HG02852 (cell line): Measurements from ENCODE around the gene CLIP4.
"Not testable (repeated sequence)": the region's sequence is repeated elsewhere in the genome, so short reads cannot be mapped to it uniquely, and the experiment has no call there.

Experiments used
- ATAC-seq: cut with Tn5 transposase; IDR thresholded peaks from one replicate; pipeline ENCODE4 v1.9.1; 2021; ENCODE audit warnings: mild to moderate bottlenecking, moderate library complexity; ENCODE audit not compliant: unreplicated experiment

Gene CLIP4

GRCh38 chr2:29097569-29097968 is 17.6 kb upstream of the CLIP4 start:
- ATAC-seq = no peak

DNA sequence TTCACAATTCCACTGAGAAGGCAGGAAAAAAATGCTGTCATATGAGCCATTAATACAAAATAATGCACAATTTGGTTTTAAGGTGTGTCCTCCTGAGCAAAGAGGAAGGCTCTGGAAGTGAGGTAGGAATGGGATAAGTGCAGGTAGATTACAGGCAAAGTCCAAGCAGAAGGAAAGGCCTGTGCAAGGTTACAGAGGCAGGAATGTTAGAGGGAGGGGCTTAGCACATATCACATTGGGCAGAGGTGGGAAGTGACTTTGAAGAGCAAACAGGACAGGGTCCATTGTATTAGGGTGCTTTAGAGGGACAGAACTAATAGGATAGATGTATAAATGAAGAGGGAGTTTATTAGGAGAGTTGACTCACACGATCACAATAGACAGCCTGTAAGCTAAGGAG is 14.7 kb upstream of the CLIP4 start:
- no peak for ATAC-seq

DNA sequence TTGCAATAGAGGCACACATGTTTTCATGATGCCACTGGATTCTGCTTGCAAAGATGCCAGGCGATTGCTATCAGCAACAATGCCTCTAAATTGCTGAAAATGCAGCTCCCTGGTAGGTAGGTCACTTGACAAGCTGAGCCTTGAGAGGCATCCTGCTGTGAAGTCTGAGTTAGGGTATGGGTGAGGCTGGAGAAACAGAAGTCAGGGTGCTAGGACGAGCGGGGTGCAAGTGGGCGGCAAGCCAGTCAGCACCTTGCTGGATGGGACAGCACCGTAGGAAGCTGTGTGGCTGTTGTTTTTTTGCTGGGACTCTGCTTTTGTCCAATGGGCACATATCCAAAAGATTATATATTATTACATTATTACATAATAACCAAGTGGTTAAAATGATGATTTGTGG is 10.5 kb upstream of the CLIP4 start:
- ATAC-seq = no peak

GRCh38 chr2:29105375-29105774 is 9.8 kb upstream of the CLIP4 start:
- no peak for ATAC-seq

DNA sequence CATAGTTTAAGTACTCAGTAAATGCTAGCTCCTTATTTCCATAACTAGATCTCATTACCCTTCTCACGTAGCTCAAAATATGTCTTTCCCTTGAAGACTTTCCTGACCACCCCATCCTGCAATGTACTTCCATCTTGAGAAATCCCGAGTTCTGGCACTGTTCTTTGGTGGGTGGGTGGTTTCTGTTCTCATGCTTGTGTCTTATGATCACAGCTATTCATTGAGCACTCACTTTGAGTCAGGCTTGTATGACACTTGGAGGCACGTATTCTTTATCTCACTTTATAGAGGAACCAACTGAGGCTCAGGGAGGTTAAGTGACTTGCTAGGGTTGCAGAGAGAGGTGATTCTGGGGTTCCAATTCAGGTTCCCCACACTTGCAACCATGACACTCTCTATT is 9.0 kb upstream of the CLIP4 start:
- no peak for ATAC-seq

GRCh38 chr2:29106980-29107388 is 8.2 kb upstream of the CLIP4 start:
- no peak for ATAC-seq

GRCh38 chr2:29107547-29107946 is 7.7 kb upstream of the CLIP4 start:
- not testable (repeated sequence) for ATAC-seq

DNA sequence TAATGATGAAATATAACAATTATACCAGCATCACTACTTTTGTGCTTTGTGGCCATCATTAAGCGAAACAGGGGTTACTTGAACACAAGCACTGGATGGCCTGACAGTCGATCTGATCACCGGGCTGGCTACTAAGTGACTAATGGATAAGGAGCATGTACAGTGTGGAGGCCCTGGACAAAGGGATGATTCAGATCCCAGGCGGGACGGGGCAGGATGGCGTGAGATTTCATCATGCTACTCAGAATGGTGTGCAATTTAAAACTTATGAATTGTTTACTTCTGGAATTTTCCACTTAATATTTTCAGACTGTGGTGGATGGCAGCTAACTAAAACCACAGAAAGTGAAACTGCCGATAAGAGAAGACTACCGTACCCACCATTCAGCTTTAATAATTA is 7.0 kb upstream of the CLIP4 start:
- ATAC-seq = no peak

GRCh38 chr2:29109246-29109645 is 6.0 kb upstream of the CLIP4 start:
- ATAC-seq = no peak

DNA sequence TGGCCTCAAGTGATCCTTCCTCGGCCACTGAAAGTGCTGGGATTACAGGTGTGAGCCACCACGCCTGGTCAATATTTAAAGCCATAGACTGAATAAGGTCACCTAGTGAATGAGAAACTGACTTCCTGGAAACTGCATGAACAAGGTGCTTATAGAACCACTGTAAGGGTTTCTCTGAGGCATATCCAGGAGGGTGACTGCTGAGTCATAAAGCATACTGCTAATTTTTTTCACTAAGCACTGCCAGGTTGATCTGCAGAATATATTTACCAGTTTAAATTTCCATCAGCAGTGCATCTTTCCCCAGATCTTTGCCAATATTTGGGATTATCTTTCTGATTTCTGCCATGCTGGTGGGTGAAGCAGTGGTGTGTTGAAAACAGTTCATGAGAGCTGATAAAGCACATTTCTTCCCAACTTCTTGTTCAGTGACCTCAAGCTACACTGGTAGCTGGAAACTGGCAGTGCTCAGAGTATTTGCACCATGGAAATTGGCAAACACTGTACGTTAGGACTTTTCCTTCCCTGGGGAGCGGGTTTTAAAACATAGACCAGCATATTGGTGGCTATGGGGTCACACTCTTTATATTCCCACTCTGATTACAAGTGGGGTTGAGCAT is 4.2 kb upstream of the CLIP4 start:
- peak; percentile 46 for ATAC-seq

DNA sequence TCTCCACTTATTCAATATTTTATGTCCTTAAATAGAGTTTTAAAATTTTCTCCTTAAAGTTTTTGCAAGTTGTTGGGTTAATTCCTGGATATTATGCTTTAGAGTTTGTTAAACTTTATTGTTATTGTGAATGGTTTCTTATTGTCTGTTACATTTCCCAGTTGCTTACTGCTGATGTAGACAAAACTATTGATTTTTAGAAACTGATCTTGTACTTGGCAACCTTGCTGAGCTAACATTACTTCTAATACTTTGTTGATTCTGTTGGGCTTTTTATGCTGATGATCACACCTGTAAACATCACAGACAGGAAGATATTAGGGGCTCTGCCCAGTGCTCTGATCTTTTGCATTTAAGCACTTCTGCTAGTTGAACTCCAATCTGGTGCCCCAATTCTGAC is 2.8 kb upstream of the CLIP4 start:
- ATAC-seq = no peak

- no peak for ATAC-seq
These were observed 2.1 kb upstream of the CLIP4 start for GRCh38 chr2:29113027-29113686.

GRCh38 chr2:29113891-29114321 is 1.3 kb upstream of the CLIP4 start:
- ATAC-seq = no peak

- ATAC-seq = no peak
These were observed 649 bp upstream of the CLIP4 start for GRCh38 chr2:29114586-29114945.

DNA sequence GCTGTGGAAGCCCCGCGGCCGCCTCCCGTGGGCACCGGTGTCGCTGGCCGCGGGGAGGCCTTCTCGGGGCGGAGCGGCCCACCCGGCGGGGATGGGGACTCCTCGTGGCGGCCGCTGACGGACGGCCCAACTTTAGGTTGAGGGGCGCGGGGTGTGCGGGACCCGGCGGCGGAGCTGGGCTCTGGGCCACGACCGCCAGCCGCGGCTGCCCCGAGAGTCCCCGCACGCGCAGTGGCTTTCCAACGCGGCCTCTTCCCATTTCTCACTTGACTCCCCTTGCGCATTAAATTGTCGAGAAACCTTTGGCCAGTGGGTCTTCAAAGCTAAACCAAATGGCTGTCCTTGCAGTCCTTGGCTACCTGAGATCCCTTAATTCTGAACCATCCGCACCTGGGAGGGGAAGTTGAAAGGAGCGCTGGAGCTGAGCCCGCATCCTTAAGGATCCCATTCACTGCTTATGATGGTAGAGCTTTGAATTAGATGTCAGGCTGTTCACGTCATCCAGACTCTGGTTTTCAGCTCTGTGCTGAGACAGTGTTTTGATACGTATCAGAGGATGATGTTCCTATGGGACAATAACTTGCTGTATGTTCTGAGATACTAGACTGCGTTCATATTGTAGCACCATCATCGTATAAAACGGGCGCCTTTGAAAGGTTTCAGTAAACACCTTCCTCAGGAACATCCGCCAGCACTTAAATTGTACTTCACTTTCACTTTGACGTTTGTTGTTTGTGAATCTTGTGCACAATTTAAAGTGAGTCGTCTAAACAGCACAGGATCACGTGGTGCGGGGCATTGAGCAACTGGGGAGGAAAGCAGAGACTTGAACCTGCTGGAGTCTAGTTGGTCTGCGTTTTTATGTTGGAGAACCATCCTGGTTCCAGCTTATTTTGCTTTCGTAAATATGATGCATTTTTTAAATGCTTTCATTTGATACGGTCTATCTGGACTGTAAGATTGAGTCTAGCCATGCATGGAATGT is 874 bp downstream of the CLIP4 start:
- peak; percentile 44 for ATAC-seq

GRCh38 chr2:29117636-29118303 is 2.6 kb downstream of the CLIP4 start:
- no peak for ATAC-seq

DNA sequence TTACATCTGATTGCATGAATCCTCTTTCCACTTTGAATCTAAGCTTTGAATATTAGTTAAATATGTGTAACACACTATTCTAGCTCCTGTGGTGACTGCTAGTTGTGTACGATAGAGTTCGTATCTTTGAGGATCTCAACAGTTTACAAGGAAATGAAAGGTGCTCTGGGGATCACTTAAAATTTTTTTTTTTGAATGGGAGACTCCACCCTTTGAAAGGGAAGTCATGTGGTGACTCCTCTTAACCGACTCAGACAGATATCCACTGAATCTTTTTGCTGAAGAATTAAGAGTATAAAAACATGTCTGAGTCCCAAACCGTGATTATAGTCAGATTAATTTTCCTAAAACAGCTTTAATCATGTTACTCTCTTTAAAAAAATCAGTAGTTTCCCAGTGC is 4.0 kb downstream of the CLIP4 start:
- no peak for ATAC-seq

DNA sequence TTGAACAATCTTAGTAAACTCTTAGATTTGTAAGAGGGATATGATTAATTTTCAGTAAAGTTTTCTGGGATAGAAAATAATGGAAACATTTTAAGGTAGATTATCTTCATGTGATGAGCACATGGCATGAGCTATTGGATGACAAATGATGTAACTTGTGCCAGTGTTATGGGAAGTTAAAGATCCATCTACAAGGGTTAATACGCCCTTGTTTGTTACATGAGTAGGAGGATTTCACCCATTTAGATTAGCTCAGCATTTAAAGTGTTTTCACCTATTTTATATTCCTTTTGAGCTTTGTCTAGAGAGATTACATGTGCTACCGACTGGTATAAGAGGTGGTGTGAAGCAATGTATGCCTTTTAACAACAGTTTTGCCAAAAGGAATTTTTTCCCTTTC is 5.6 kb downstream of the CLIP4 start:
- no peak for ATAC-seq

GRCh38 chr2:29123617-29124349 is 8.6 kb downstream of the CLIP4 start:
- no peak for ATAC-seq

GRCh38 chr2:29124504-29124903 is 9.3 kb downstream of the CLIP4 start:
- ATAC-seq = no peak
